Hematopoietic multipotent progenitor cell treated with erythropoietin and hydrocortisone succinate and interleukin-3 and kit ligand, for 6 days (in vitro differentiated cells): ENCODE measurements around the gene SLC9B1.
A peak's percentile ranks its signal among the peaks of the same experiment; 100 is the strongest.
"Not testable (repeated sequence)": the region's sequence is repeated elsewhere in the genome, so short reads cannot be mapped to it uniquely, and the experiment has no call there.

Experiments
- DNase-seq: peaks from one replicate; pipeline ENCODE4 v3.0.0-alpha.2; 2015

Gene SLC9B1

GRCh38 chr4:103011378-103012025, 8.0 kb downstream of the SLC9B1 start:
- DNase-seq, result peak; percentile 98

GRCh38 chr4:103010804-103011203, 8.7 kb downstream of the SLC9B1 start:
- no peak for DNase-seq

- peak; percentile 90 for DNase-seq
Observed at GRCh38 chr4:103008875-103009729, 10.4 kb downstream of the SLC9B1 start.

DNA sequence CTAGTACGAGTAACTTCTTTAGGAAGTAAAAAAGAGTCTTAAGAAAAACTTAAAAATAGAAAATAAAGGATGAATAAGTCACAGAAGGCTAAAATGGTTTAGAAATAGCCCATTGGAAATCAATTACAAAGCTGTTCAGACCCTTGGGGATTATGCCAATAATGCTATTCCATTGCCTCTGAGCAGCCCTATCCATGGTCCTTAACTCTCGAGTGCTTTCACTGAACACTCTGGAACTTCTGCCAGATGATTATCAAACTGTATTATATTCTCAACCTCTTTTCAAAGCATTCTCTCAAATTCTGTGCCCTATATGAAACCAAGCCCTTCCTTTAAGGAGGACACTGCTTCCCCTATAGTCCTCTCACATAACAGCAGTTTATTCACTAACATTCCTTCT, 17.0 kb downstream of the SLC9B1 start:
- DNase-seq, result peak; percentile 52

DNA sequence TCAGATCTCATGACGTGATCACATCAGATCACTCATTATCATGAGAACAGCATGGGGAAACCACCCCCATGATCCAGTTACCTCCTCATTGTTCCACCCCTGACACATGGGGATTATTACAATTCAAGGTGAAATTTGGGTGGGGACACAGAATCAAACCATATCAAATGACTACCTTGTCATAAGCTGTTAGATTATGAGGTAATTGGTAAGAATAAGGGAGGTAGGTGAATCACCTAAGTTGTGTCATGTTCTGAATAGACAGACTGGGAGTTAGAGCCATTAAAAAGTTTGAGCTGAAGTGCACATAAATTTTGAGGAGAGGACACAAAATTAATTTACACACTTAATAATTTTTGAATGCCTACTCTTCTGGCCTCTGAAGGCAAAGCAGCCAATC, 24.7 kb downstream of the SLC9B1 start:
- no peak for DNase-seq

DNA sequence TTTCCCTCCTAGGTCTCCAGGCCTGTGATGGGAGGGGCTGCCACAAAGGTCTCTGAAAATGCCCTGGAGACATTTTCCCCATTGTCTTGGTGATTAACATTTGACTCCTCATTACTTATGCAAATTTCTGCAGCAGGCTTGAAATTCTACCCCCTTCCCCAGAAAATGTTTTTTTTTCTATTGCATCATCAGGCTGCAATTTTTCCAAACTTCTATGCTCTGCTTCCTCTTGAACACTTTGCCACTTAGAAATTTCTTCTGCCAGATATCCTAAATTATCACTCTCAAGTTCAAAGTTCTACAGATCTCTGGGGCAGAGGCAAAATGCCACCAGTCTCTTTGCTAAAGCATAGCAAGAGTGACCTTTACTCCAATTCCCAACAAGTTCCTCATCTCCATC, 25.5 kb downstream of the SLC9B1 start:
- DNase-seq, result not testable (repeated sequence)

GRCh38 chr4:102988429-102989020, 31.0 kb downstream of the SLC9B1 start:
- no peak for DNase-seq

- no peak for DNase-seq
Observed at GRCh38 chr4:102981005-102981404, 38.5 kb downstream of the SLC9B1 start.

GRCh38 chr4:102961813-102962212, 57.7 kb downstream of the SLC9B1 start:
- not testable (repeated sequence) for DNase-seq

- peak; percentile 2 for DNase-seq
Observed at GRCh38 chr4:102959496-102959895, 60.0 kb downstream of the SLC9B1 start.

- no peak for DNase-seq
Observed at GRCh38 chr4:102945066-102945465, 74.4 kb downstream of the SLC9B1 start.

- DNase-seq, result not testable (repeated sequence)
Observed at GRCh38 chr4:102938063-102938462, 81.4 kb downstream of the SLC9B1 start.

DNA sequence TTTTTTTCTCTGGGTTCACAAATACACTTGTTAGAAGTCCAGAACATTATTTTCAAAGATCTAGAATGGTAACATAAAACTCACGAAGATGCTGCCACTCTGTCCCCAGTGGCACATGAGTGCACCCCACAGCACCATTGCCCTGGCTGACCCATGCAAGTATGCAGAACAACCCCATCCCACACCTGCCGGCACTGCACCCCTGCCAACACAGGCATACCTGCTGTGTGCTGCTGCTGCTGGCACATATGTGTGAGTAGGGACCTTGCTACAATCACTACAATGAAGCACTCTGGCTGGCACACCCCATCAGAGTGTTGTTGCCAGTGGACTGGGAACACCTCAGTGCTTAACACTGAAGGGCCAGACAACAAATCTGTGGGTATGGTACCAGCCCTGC, 83.8 kb downstream of the SLC9B1 start:
- no peak for DNase-seq

GRCh38 chr4:102919697-102920096, 99.8 kb downstream of the SLC9B1 start:
- not testable (repeated sequence) for DNase-seq

GRCh38 chr4:102918859-102919258, 100.6 kb downstream of the SLC9B1 start:
- DNase-seq, result no peak

GRCh38 chr4:102901804-102902203, 117.7 kb downstream of the SLC9B1 start:
- no peak for DNase-seq

GRCh38 chr4:102897610-102898009, 121.9 kb downstream of the SLC9B1 start:
- not testable (repeated sequence) for DNase-seq

- DNase-seq, result not testable (repeated sequence)
Observed at GRCh38 chr4:102896547-102896946, 123.0 kb downstream of the SLC9B1 start.

GRCh38 chr4:102889866-102890265, 129.6 kb downstream of the SLC9B1 start:
- not testable (repeated sequence) for DNase-seq

DNA sequence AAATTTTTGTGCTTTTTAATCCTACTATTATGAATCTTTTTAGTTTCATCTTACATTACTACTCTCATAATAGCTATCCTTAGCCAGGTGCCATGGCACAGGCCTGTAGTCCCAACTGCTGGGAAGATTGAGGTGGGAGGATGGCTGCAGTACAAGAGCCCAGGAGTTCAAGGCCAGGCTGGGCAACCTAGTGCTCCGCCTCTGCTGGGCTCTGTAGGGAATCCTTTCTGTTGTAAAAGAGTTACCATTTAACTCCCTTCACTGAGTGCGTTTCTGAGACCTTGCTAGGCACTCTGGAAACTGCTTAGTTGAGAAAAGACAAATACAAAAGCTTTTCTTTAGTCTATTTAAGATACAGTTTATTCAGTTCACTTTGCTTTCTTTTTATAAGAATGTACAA, 130.9 kb downstream of the SLC9B1 start:
- not testable (repeated sequence) for DNase-seq

DNA sequence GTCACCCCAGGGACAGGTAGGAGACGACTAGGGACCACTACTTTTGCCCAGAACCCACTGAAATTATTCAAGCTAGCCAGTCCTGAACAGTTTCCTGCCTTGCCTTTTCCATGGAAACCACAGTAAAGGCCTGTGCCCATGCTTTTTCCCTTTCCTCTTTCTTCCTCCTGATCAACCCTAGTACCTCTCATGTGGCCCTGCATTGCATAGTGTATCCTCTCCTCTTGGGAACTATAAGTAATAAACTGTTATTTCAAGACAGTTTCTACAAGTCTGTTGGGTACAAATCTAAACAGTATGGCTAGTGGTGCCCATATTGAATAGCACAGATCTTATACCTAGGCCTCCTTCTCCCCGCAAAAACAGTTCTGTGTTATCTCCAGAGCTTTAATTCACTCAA, 136.2 kb downstream of the SLC9B1 start:
- no peak for DNase-seq

GRCh38 chr4:102881343-102881742, 138.2 kb downstream of the SLC9B1 start:
- DNase-seq, result no peak

- no peak for DNase-seq
Observed at GRCh38 chr4:102878901-102879300, 140.6 kb downstream of the SLC9B1 start.

- peak; percentile 0 for DNase-seq
Observed at GRCh38 chr4:102878349-102878748, 141.2 kb downstream of the SLC9B1 start.
